ENCODE data around the gene SP110. TPM values are rescaled to one million over a fixed set of nuclear protein-coding genes. Genes with fewer than 3 reads are reported as not detected.

The SP110 gene
- total and polyA plus RNA-seq, 2 of the 4 experiments (the other 2 are of a cell fraction), result 9.3 to 10.2 TPM

DNA sequence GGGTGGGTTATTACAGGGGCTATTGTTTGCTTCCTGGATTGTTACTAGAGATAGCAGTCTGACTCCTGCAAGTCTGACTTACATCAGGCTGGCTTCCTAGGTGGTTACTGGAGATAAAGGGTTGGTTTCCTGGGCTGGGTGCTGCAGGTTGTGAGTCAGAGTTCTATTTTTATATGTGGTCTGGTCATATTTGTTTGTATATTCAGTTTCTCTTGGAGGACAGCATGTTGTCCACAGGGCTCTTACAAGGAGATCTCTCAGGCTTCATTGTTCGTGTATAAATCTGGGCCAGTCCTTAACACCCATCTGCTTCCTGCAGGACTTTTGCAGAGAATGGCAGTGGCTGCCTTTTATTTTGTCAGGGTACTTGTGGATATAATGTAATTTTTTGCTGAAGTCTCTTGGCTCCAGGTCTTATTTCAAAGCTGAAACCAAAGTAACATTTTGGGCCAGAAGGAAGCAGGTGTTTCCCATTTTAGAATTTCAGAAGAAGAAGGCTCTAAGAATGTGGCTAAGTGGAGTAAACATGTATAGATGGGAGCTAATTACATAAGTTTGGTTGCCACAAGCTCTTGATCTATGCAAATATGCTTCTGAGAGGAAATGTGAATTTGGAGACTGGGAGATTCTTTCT, 85.2 kb downstream of the SP110 start:
- no peaks in the 10 kb centered on the region for H3K79me1 ChIP-seq (ENCODE audit: low read depth in 1 of 2, low read length in 2 of 2)
- TF ChIP-seq NFE2L2 (IDR thresholded peaks at IDR 0.05; ENCODE audit: low read depth, low read length) (no peak), RCOR1 (IDR thresholded peaks at IDR 0.05; ENCODE audit: insufficient replicate concordance, low read length) (no peak), MXI1 (IDR thresholded peaks at IDR 0.05; ENCODE audit: borderline replicate concordance, low read depth, low read length) (no peak), FOS (IDR thresholded peaks at IDR 0.05; ENCODE audit: low read depth, low read length) (no peak), CHD1 (IDR thresholded peaks at IDR 0.05; ENCODE audit: low read depth, low read length) (no peak), MAZ (IDR thresholded peaks at IDR 0.05; ENCODE audit: borderline replicate concordance, low read depth, low read length) (no peak), BHLHE40 (IDR thresholded peaks at IDR 0.05; ENCODE audit: low read depth, low read length) (no peak), CTCF (conservative IDR thresholded peaks at IDR 0.05; ENCODE audit: low read depth, low read length) (no peak), RAD21 (IDR thresholded peaks at IDR 0.05; ENCODE audit: low read length) (no peak), POLR2A (IDR thresholded peaks at IDR 0.05; ENCODE audit: low read depth, low read length) (no peak), ELK1 (IDR thresholded peaks at IDR 0.05; ENCODE audit: borderline replicate concordance, low read depth, low read length) (no peak), MAFK (IDR thresholded peaks at IDR 0.05; ENCODE audit: low read depth, low read length) (no peak), RFX5 (IDR thresholded peaks at IDR 0.05; ENCODE audit: low read depth, low read length) (no peak), SMC3 (IDR thresholded peaks at IDR 0.05; ENCODE audit: low read depth, low read length) (no peak), CEBPB (IDR thresholded peaks at IDR 0.05; ENCODE audit: low read depth, low read length) (no peak)
- TF ChIP-seq, protein P1, sequence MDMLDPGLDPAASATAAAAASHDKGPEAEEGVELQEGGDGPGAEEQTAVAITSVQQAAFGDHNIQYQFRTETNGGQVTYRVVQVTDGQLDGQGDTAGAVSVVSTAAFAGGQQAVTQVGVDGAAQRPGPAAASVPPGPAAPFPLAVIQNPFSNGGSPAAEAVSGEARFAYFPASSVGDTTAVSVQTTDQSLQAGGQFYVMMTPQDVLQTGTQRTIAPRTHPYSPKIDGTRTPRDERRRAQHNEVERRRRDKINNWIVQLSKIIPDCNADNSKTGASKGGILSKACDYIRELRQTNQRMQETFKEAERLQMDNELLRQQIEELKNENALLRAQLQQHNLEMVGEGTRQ (IDR thresholded peaks at IDR 0.05; ENCODE audit: low read depth, low read length), result no peak
- H3K36me3 ChIP-seq (ENCODE audit: control insufficient read depth, insufficient read depth, low read length), result no peaks in the 10 kb centered on the region
- BruUV-seq (replicated peaks), result no TSS peak
- no peak overlapping the region for H3K4me3 ChIP-seq (ENCODE audit: insufficient read depth, low read depth, low read length)
- ChIA-PET CTCF (no interaction called here), POLR2A (ENCODE audit: unreplicated experiment) (no interaction called here)
- H3K9me3 ChIP-seq (ENCODE audit: control insufficient read depth, insufficient read depth, low read length), result peaks cover 7% of the 10 kb centered on the region
- peaks cover 4% of the 10 kb centered on the region; the same call in 1 of the 2 replicates for H3K9me1 ChIP-seq (ENCODE audit: insufficient read depth, low read length)
- no peaks in the 10 kb centered on the region; the same call in 1 of the 2 replicates for H3K4me1 ChIP-seq (ENCODE audit: control insufficient read depth, insufficient read depth, low read length)
- H3K9ac ChIP-seq (ENCODE audit: low read depth, low read length), result no peak overlapping the region
- no peak overlapping the region for H4K91ac ChIP-seq (ENCODE audit: insufficient read depth, low read depth, low read length)
- H2BK120ac ChIP-seq (ENCODE audit: low read depth, low read length), result no peak overlapping the region
- no peak overlapping the region for H3K14ac ChIP-seq (replicated peaks; ENCODE audit: low read depth, low read length)
- no peaks in the 10 kb centered on the region for H3K27me3 ChIP-seq (ENCODE audit: control insufficient read depth, insufficient read depth, low read length)
- H3K18ac ChIP-seq (ENCODE audit: low read depth, low read length), result no peak overlapping the region
- no peak overlapping the region for H2AFZ ChIP-seq (replicated peaks; ENCODE audit: low read length, poor library complexity)
- no peaks in the 10 kb centered on the region for H4K20me1 ChIP-seq (ENCODE audit: insufficient read depth, low read length)
- ATAC-seq (ENCODE audit: low read depth) (no peak), DNase-seq (peak; percentile 66)
- H3K56ac ChIP-seq (ENCODE audit: extremely low read depth, insufficient read depth, low read length), result no peak overlapping the region
- in situ Hi-C loops (cut with MboI; ENCODE audit: low sequenced_read_pairs), result no loop called here
- H4K8ac ChIP-seq (ENCODE audit: low read depth in 2 of 2, low read length in 2 of 2), result no peak overlapping the region
- intact Hi-C loops (cut with micrococcal nuclease), result no loop called here
- no peak overlapping the region for H2BK15ac ChIP-seq (ENCODE audit: low read depth, low read length)
- H3K4me2 ChIP-seq (ENCODE audit: low read depth, low read length), result no peak overlapping the region
- no peak overlapping the region for H4K5ac ChIP-seq (ENCODE audit: low read depth, low read length)
- no peak overlapping the region for H2AK9ac ChIP-seq (replicated peaks; ENCODE audit: low read depth, low read length, poor library complexity)
- dilution Hi-C loops (cut with HindIII; ENCODE audit: low sequenced_read_pairs, unreplicated experiment), result no loop called here
- no peak overlapping the region for H3K23ac ChIP-seq (ENCODE audit: low read depth, low read length)
- no peak overlapping the region for H3K4ac ChIP-seq (ENCODE audit: low read depth, low read length)
- H2BK20ac ChIP-seq (ENCODE audit: low read depth, low read length), result no peak overlapping the region
- H2AK5ac ChIP-seq (ENCODE audit: low read depth, low read length), result no peak overlapping the region
- no CpG with 5 or more reads among the region's 1 CpG for WGBS, 2 experiments (ENCODE audit: extremely low coverage in 2 of 2, insufficient read length in 1 of 2)
- H3K27ac ChIP-seq (ENCODE audit: insufficient read depth, low read length), result no peak overlapping the region
- no peak overlapping the region for H2BK5ac ChIP-seq (ENCODE audit: low read depth, low read length, poor library complexity, severe bottlenecking)
